Endothelial cell of umbilical vein (primary cell): ENCODE data around the gene PSMB5. TPM values are rescaled to one million over a fixed set of nuclear protein-coding genes. Genes with fewer than 3 reads are reported as not detected.

Experiments
- BruUV-seq: library from RNA; stranded (reverse); fragments of 400-500 nt; replicated peaks from 2 replicates; lab custom pipeline; 2021; lab: Mats Ljungman, UMichigan
- CTCF ChIA-PET: fragments of 300-600, 350-600 bp; sonication (Branson Sonifier 250); formaldehyde crosslinking; loops from one replicate; lab custom pipeline; 2021; ENCODE audit warnings: antibody characterized with exemption, inconsistent platforms; lab: Charles Lee
- POLR2A ChIA-PET: fragments of 300-600, 350-600 bp; sonication (Branson Sonifier 250); formaldehyde crosslinking; loops from one replicate; lab custom pipeline; 2021; ENCODE audit warnings: antibody characterized with exemption, inconsistent platforms; lab: Charles Lee
- DNase-seq: peaks from one replicate; pipeline ENCODE4 v3.0.0-alpha.2; 2011; ENCODE audit warnings: low read depth, low spot score
- FAIRE-seq: peaks from 2 replicates; lab custom pipeline; 2011; peaks lifted over from hg19 to GRCh38; lab: Jason Lieb, UNC
- H2AFZ ChIP-seq: 2 replicates; pipeline ENCODE4 v1.6.0; 2012; ENCODE audit warnings: low read depth, low read length, control low read depth, inconsistent platforms
- H3K27ac ChIP-seq: 2 replicates; pipeline ENCODE4 v1.5.1; 2011; ENCODE audit warnings: low read depth, mild to moderate bottlenecking, control low read depth, low read length, moderate library complexity; ENCODE audit not compliant: insufficient read depth
- H3K27me3 ChIP-seq, 2 experiments: 2 replicates each; pipeline versions ENCODE4 v1.6.0 to v1.6.1; 2011; ENCODE audit warnings: low read length in 2 of 2, mixed read lengths in 1 of 2; ENCODE audit not compliant: control insufficient read depth in 2 of 2, insufficient read depth in 2 of 2
- H3K36me3 ChIP-seq, 2 experiments: 2 replicates in 1 of 2; 3 replicates in 1 of 2; pipeline ENCODE4 v1.5.1; 2011; ENCODE audit warnings: low read length in 2 of 2, mild to moderate bottlenecking in 1 of 2, moderate library complexity in 1 of 2; ENCODE audit not compliant: control insufficient read depth in 2 of 2, insufficient read depth in 2 of 2; ENCODE audit errors: extremely low read depth in 1 of 2
- H3K4me1 ChIP-seq: 3 replicates; pipeline ENCODE4 v1.5.1; 2011; ENCODE audit warnings: mild to moderate bottlenecking, low read length; ENCODE audit not compliant: control insufficient read depth, insufficient read depth; ENCODE audit errors: extremely low read depth
- H3K4me2 ChIP-seq: 2 replicates; pipeline ENCODE4 v1.6.1; 2011; ENCODE audit warnings: low read length, control low read depth, mixed read lengths; ENCODE audit not compliant: insufficient read depth
- H3K4me3 ChIP-seq, 3 experiments: fragments of 200-600 bp in 1 of 3; sonication (generic), shearing (Covaris generic) in 1 of 3; replicated peaks in 1 of 3; 2 replicates each; pipeline ENCODE4 v1.5.1; 2011 to 2016; ENCODE audit warnings: control low read depth in 3 of 3, low read length in 3 of 3, mild to moderate bottlenecking in 2 of 3, inconsistent platforms in 1 of 3, low read depth in 1 of 3, moderate library complexity in 1 of 3; ENCODE audit not compliant: insufficient read depth in 1 of 3
- H3K79me2 ChIP-seq: 2 replicates; pipeline ENCODE4 v1.6.0; 2012; ENCODE audit warnings: low read length, inconsistent platforms; ENCODE audit not compliant: control insufficient read depth, insufficient read depth
- H3K9ac ChIP-seq: replicated peaks from 2 replicates; pipeline ENCODE3; 2011; ENCODE audit warnings: low read length, control low read depth; ENCODE audit not compliant: insufficient read depth; ENCODE audit errors: extremely low read depth
- H3K9me1 ChIP-seq: replicated peaks from 3 replicates; pipeline ENCODE4 v1.6.0; 2011; ENCODE audit warnings: mild to moderate bottlenecking, low read length; ENCODE audit not compliant: control insufficient read depth, insufficient read depth; ENCODE audit errors: extremely low read depth
- H3K9me3 ChIP-seq: replicated peaks from 2 replicates; pipeline ENCODE4 v1.5.1; 2012; ENCODE audit warnings: low read length, inconsistent platforms; ENCODE audit not compliant: control insufficient read depth, insufficient read depth
- H4K20me1 ChIP-seq: replicated peaks from 2 replicates; pipeline ENCODE3; 2011; ENCODE audit warnings: mild to moderate bottlenecking, low read length; ENCODE audit not compliant: control insufficient read depth, insufficient read depth; ENCODE audit errors: extremely low read depth
- CTCF ChIP-seq, 2 donors: IDR thresholded peaks; 1 replicate in 1 of 2; 2 replicates in 1 of 2; pipeline ENCODE4 v1.5.1; 2011; ENCODE audit warnings: low read length in 2 of 2, mild to moderate bottlenecking in 2 of 2, moderate library complexity in 2 of 2, control low read depth in 1 of 2, inconsistent platforms in 1 of 2, low read depth in 1 of 2; ENCODE audit not compliant: insufficient read depth in 1 of 2; ENCODE audit errors: extremely low read depth in 1 of 2
- EZH2 ChIP-seq: IDR thresholded peaks from 2 replicates; pipeline ENCODE4 v1.6.1; 2012; ENCODE audit warnings: borderline replicate concordance, low read depth, mild to moderate bottlenecking, moderate library complexity, low read length, inconsistent platforms; ENCODE audit not compliant: severe bottlenecking
- FOS ChIP-seq: IDR thresholded peaks from 2 replicates; pipeline ENCODE4 v1.6.1; 2011; ENCODE audit warnings: mild to moderate bottlenecking, low read length, moderate library complexity, borderline replicate concordance; ENCODE audit not compliant: insufficient read depth
- GATA2 ChIP-seq: IDR thresholded peaks from 2 replicates; pipeline ENCODE4 v1.7.0; 2011; ENCODE audit warnings: low read depth, mild to moderate bottlenecking, moderate library complexity, mixed read lengths, low read length; ENCODE audit not compliant: insufficient read length, insufficient read depth
- JUN ChIP-seq: IDR thresholded peaks from 2 replicates; pipeline ENCODE4 v1.6.1; 2011; ENCODE audit warnings: borderline replicate concordance, low read depth; ENCODE audit not compliant: insufficient read length, insufficient read depth
- MAX ChIP-seq: IDR thresholded peaks from 2 replicates; pipeline ENCODE4 v1.6.1; 2011; ENCODE audit not compliant: insufficient read depth, insufficient read length
- MYC ChIP-seq: IDR thresholded peaks from one replicate; pipeline ENCODE4 v1.6.1; 2011; ENCODE audit warnings: mild to moderate bottlenecking, low read depth, low read length
- POLR2A ChIP-seq: IDR thresholded peaks from 2 replicates; pipeline ENCODE4 v1.6.1; 2012; ENCODE audit warnings: low read depth, mild to moderate bottlenecking, control low read depth, low read length
- POLR2AphosphoS5 ChIP-seq: IDR thresholded peaks from 2 replicates; pipeline ENCODE4 v1.6.1; 2012; ENCODE audit warnings: low read depth, mild to moderate bottlenecking, control low read depth, low read length, moderate library complexity; ENCODE audit not compliant: insufficient read depth
- dilution Hi-C: fragments of 300-500 bp; cut with MboI; formaldehyde crosslinking; loops from one replicate; pipeline ENCODE4 v1.15.0; 2019; ENCODE audit warnings: low sequenced_read_pairs; ENCODE audit not compliant: extremely low pct_ligation_motif_present
- intact Hi-C: fragments of 100-400 bp; cut with micrococcal nuclease; formaldehyde crosslinking; loops from one replicate; pipeline ENCODE4 v1.10.0; 2022
- polyA plus RNA-seq, 4 experiments: library from polyadenylated mRNA; depleted of rRNA in 3 of 4; stranded (reverse) in 3 of 4; unstranded in 1 of 4; fragments of >200 nt; gene quantifications; 2 replicates each; pipeline versions ENCODE4 v1.2.1 to v1.2.3, GENCODE V29; 2011 to 2012; ENCODE audit warnings: missing spikeins in 1 of 4
- total RNA-seq: library from RNA; stranded (reverse); gene quantifications from 2 replicates; pipeline ENCODE4 v1.2.3, GENCODE V29; 2021

PSMB5 gene
- total and polyA plus RNA-seq, 2 donors (not counting 3 experiments of a cell fraction or from before 2014, with no cell fraction given), result 236 to 464 TPM

DNA sequence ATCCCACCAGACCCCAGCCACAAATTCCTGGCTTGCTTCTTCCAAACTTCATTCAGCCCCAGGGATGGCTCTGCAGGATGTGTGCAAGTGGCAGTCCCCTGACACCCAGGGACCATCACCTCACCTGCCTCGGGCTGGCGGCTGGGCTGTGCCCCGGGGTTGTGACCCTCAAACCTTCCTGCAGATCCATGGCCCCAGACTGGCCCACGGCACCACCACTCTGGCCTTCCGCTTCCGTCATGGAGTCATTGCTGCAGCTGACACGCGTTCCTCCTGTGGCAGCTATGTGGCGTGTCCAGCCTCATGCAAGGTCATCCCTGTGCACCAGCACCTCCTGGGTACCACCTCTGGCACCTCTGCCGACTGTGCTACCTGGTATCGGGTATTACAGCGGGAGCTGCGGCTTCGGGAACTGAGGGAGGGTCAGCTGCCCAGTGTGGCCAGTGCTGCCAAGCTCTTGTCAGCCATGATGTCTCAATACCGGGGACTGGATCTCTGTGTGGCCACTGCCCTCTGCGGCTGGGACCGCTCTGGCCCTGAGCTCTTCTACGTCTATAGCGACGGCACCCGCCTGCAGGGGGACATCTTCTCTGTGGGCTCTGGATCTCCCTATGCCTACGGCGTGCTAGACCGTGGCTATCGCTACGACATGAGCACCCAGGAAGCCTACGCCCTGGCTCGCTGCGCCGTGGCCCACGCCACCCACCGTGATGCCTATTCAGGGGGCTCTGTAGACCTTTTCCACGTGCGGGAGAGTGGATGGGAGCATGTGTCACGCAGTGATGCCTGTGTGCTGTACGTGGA lies 7.7 kb upstream of the PSMB5 start, which contains the start of gene PSMB11:
PSMB11 (plus strand) TSS at position 51 of the 804 bp plus-strand sequence; CDS start at position 65, 14 bp downstream.
- dilution Hi-C loops (no loop called here), intact Hi-C loops (no loop called here)
- H4K20me1 ChIP-seq, result no peaks in the 10 kb centered on the region
- no peak within 1 kb of the TSS for H3K9ac ChIP-seq
- no peaks in the 10 kb centered on the region for H3K79me2 ChIP-seq
- no peak within 1 kb of the TSS for H3K27ac ChIP-seq
- H3K4me3 ChIP-seq, result no peak within 1 kb of the TSS
- H3K4me1 ChIP-seq, result peaks cover 37% of the 10 kb centered on the region
- H3K9me1 ChIP-seq, result no peaks in the 10 kb centered on the region
- H3K9me3 ChIP-seq, result no peaks in the 10 kb centered on the region
- CTCF ChIA-PET, result interaction anchor here (1.3 to 2.5 kb wide), 3 partner anchors 15 to 56 kb away, joined by 3 to 14 read pairs (median 6); partner anchors contain the start of gene CDH24
- POLR2A ChIA-PET, result no interaction called here
- H2AFZ ChIP-seq, result no peak within 1 kb of the TSS
- H3K36me3 ChIP-seq, result no peaks in the 10 kb centered on the region
- no TSS peak for BruUV-seq
- H3K27me3 ChIP-seq, result no peaks in the 10 kb centered on the region
- TF ChIP-seq CTCF (IDR thresholded peaks at IDR 0.05; ENCODE audit: extremely low read depth in 1 of 2, insufficient read depth in 1 of 2, low read depth in 1 of 2, low read length in 2 of 2) (no peak), JUN (no peak), POLR2AphosphoS5 (no peak), FOS (no peak), GATA2 (no peak), MYC (no peak), EZH2 (no peak), POLR2A (no peak), MAX (no peak)
- DNase-seq, result no peak
- FAIRE-seq, result no peak
- no peak within 1 kb of the TSS for H3K4me2 ChIP-seq
